Stimulated activated naive CD4-positive, alpha-beta T cell treated with Interleukin-2 at 50 U/mL for 16 hours (primary cell): ENCODE results near the gene FAM83B.
"Not testable (repeated sequence)": the region's sequence is repeated elsewhere in the genome, so short reads cannot be mapped to it uniquely, and the experiment has no call there.

ENCODE experiments used
- DNase-seq: peaks from one replicate; lab custom pipeline; 2025; lab: John Stamatoyannopoulos, UW

The FAM83B gene

DNA sequence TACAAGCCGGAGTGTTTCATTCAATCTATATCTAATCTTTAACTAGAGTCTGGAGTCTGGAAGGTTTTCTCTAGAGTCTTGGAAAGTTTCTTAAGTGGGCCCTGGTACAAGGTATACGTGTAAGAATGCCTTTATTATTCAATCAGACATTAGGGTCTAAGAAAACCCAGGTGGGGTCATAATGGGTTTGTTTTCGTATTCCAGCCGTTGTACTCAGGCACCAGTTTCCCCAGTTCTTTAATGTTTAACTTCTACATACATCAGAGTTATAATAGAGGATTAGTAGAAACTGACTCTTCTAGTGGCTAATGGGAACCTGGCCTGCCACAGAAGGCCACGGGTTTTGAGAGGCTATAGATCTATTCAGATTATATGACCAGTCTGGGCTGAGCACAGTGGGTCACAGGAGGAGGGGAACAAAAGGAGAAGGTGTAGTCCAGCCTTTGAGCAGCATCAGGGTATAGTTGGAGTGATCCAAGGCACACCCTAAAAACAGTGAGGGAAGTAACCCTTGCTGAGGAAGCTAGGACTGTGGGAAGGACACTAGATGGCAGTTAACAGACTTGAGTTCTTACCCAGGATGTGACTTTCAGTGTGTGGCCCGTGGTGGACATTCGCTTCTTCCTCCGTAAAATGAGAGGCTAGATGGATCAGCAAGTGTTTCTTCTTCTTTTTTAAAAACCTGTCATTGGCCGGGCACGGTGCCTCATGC is 15.5 kb downstream of the FAM83B start:
- DNase-seq = no peak

DNA sequence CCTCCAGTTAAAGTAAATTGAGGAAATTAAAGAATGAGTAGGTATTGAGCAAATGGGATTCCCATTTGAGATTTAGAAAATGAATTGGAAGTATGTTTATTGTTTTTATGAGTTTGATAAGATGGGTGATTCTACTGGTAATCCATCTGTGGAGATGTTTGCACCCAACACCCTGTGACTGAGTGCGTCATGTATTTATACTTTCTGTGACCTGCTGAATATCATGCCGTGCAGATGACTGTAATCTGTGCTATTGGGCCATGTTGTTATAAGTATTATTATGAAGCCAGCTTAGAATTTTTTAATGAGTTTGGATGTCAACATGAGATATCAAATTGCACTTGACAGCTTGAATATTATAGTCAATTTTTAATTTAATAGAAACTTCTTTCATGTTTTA is 17.7 kb downstream of the FAM83B start:
- DNase-seq = no peak

DNA sequence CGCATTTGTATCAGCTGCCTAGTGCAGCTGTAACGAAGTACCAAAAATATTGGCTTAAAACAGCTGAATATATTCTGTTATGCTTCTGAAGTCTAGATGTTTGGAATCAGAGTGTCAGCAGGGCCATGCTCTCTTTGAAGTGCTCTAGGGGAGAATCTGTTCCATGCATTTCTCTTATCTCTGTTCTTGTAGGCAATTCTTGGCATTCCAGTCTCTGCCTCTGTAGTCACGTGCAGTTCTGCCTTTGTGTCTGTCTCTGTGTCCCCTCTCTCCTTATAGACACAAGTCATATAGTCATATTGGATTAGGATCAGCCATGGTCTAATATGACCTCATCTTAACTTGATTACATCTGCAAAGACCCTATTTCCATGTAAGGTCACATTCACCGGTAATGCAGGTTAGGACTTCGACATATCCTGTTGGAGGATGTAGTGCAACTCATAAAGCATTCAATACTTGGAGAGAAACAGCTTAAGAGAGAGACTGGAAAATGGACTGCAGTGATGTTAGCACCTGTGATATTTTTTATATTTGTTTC is 18.6 kb downstream of the FAM83B start:
- DNase-seq = no peak

DNA sequence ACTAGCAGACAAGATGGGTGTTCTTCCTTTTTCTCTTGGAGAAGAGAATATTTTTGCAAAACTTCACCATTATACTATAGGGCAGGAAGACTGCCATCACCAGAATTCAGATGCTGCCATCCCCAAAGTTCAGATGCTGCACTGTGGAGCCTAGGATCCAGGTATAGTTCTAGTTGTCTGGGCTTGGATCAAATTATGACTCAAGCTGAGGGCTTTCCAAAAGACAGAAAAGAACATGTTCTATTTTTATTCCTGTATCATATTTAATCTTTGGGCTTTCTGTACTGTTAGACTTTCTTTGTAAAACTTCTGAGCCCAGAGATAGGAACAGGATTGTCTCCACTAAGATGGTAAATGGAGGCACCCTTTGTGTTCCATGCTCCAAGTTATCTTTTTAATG is 22.0 kb downstream of the FAM83B start:
- DNase-seq = no peak

DNA sequence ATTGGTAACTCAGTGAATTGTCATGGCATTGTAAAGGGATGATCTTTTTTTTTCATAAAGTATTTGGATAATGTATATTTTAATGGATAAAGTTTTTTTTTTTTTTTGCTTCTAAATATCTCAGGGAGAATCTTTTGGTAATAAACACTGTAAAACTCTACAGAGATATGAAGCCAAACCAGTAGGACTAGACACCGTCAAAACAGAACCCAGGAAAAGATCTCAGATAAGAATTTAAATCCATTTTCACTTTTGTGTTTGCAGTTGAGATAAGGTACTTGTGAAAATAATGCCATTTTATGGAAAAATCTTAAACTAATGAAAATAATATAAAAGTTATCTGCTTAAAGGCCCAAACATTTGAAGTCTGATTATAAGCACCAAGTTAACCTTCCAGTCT is 27.0 kb downstream of the FAM83B start:
- DNase-seq = no peak

DNA sequence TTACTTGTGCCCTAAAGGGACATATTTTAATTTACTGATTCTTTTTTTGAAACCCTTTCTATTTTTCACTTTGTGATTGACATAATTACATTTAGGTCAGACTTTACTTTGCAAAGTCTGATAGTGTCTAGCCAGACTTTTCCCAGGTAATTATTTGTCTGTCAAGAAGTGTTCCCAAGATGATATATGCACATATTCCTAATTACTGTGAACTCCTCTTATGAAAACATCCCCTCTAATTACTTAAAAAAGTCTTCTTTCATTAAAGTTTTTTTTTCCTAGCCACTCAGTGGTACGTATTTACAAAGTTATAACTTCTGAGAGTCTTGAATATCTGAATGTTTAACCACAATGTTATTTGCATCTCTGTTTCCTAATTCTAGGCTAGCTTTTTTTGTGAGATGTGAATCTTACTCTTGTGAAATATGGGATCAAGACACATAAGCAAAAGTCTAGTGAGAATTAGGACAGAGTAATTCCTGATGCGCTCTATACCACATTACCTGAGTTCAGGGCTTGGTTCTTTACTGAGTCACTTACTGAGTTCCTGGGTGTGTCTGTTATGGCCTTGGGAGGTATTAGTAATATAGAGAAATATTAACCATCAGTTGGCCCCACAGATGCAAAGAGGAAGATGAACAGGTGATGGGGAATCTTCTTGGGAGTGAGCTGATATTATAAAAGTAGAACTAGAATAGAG is 27.9 kb downstream of the FAM83B start:
- DNase-seq = no peak

DNA sequence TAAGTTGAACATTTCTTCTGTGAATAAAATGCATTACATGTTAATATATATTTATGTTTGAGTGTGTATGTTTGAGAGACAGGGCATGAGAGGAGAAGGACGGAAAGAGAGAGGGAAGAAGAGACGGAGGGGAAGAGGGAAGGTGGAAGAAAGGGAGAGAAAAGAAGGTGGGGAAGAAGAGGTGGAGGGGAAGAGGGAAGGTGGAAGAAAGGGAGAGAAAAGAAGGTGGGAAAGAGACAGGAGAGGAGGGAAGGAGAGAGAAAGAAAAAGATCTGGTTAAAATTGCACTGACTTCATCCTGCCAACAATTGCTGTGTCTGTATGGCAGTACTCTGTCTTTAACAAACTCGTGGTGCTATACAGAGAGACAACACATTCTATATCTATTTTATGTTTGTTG is 29.0 kb downstream of the FAM83B start:
- DNase-seq = no peak

DNA sequence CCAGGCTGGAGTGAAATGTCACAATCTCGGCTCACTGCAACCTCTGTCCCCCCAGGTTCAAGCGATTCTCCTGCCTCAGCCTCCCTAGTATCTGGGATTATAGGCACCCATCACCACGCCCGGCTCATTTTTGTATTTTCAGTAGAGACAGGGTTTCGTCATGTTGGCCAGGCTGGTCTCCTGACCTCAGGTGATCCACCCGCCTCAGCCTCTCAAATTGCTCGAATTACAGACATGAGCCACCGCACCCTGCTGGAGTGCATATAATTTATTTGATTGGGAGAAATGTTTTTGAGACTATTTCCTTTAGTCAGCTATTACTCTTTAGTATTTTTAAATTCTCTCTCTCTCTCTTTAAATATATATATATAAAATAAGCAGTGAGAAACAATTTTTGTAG is 29.8 kb downstream of the FAM83B start:
- no peak for DNase-seq

DNA sequence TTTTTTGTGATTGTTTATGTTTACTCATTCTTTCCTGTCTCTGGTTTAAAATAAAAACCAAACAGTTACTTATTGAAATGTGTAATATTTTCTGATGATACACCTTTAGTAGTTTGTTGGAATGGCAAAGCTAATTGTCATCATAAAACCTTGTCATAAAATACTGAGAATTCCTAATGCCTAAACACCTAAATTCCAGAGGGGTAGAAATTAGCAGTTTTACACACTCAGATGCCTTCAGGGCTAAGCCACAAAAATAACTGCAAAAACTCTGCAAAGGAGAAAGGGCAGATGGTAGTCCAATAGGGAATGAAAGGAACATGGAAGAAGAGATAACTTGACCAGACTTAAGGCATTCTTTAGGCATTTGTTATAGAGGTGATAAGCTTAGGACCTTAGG is 30.3 kb downstream of the FAM83B start:
- no peak for DNase-seq

DNA sequence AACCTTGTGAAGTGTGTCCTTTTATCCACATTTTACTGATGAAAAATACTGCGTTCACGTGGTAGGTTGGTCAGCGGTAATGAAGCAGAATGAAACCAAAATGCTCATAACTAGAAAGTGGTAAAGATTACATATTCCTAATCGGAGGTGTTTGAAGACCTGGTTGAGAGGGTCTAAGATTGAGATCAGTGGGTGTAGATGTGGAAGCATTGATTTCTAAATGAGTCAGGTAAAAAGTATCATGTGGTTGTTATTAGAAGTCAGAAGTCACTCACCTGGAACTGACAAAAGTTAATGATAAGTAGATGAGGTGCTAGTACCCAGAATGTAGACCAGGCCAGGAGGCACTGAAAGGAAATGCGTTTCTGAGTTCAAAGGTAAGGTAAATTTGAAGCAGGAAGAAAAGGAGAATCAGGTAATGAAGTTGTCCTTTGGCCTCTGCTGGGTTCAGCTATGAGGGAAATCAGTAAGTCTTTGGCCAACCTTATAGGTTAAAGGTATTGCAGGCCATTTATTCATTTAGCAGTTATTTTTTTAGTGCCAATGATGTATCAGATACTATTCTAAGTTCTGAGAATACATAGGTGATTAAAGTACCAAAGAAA is 31.2 kb downstream of the FAM83B start:
- DNase-seq = no peak

DNA sequence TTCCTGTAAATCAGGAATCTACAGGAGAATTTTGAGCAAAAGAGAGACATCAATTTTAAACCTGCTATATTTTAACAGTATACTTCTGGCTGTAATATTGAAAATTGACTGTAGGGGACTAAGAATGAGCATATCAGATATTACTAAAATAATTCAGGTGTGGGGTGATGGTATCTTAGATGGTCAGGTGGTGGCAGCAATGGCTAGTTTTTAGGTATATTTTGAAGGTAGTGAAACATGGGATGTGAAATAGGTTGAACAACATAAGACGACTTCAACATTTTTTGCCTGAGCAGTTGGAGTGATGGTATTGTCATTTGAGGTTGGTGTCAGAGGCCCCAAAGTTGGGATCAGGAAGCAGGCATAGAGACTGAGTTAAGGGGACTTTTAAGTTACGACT is 32.1 kb downstream of the FAM83B start:
- DNase-seq = no peak

DNA sequence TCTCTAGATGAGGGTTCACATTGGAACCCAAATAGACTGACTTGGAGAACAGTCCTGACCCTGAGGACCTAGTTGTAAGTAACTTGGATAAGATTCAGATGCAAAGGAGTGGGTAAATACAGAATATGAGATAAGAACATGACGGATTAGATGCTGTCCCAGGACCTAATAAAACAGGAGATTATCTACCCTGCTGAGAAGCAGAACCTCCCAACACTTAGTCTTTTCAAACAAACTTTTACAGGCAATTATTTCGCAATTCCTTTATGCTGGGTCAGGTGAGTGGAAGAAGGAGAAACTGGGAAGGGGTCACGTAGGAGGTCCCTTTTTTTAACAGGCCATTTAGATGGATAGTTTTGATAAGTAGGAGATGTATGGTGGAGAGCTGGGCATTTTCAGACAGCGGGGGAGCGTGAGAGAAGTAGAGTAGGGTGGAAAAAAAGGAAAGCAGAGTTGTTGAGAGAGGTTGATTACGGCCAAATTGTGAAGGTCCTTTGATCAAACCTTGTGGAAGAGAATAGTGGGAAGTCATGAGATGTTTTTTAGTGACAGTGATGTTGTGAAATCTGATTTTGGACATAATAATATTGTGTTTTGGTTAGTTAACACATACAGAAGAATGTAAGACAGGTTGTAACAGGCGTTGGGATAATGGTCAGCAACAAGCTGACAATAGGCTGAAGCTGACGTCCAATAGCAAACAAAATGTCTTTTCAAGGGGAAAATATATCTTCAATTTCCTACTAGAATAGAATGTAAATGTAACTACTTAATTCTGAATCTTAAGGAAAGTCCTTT is 32.8 kb downstream of the FAM83B start:
- DNase-seq = no peak

DNA sequence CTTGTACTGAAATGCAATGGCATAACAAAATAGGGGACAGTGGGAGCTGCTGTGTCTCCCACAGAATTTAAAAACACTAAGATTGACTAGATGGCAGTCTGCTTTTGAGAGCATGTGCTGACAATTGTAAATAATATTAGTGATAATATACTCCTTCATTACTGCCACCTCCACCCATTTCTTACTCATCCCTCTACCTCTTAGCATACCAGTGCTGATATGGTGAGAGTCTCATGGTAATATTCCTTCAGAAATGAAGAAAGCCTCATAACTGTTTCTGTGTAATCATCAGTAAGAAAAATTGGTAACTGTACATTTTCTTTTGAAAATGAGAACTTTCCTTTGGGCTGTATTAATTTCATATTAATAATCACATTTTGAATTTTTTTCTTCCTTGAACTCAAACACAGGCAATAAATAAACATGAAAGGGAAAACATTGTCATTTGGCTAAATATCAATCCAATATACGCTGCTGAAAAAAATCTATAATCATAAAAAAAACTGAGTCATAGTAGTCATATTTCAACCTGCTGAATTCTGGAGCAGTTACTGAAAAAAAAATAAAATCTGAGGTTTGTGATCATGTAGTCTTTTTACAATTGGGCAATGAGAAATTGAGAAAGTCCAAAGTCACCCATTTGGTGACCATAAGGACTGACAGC is 34.6 kb downstream of the FAM83B start:
- DNase-seq = no peak

DNA sequence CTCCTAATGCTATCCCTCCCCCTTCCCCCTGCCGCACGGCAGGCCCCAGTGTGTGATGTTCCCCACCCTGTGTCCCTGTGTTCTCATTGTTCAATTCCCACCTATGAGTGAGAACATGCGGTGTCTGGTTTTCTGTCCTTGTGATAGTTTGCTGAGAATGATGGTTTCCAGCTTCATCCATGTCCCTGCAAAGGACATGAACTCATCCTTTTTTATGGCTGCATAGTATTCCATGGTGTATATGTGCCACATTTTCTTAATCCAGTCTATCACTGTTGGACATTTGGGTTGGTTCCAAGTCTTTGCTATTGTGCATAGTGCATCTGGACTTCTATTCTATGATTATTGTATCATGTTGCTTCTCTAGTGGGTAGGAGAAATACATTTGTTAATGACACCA is 35.3 kb downstream of the FAM83B start:
- DNase-seq = not testable (repeated sequence)

DNA sequence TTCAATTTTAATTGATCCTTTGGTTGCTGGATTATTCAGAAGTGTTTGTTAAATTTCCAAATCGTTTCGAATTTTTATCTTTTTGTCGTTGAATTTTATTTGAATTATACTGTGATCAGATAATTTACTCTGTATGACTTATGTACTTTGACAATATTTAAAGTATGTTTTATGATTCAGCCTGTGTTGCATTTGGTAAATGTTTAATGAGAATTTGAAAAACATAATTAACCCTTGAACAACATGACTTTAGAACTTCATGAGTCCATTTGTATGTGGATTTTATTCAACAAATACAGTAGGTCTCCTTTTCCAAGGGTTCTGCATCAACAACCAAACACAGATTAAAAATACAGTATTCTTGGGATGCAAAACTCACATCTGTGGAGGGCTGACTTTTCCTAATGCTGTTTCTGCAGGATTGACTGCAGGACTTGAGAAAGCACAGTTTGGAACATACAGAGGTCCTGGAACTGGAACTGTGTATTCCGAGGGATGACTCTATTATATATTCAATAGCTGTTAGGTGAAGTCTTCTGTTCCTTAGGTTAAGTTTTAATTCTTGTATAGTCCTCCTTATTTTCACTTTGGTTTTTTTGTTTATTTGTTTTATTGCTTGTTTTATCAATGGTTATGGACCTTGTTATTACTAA is 40.5 kb downstream of the FAM83B start:
- no peak for DNase-seq

DNA sequence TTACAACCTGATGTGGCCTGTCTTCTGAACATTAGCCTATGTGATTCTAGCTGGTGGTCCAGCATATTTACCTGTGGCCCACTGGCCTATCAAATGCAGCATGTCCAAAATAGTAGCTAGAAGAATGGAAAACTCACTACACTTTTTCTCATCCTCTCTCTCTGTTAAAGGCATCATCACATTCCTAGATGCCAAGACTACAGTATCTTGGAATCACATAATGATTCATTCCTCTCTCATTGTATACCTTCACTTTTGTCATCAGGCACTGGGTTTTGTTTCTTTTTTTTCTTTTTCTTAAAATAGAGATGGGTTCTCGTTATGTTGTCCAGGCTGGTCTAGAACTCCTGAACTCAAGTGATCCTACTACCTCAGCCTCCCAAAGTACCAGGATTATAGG is 45.0 kb downstream of the FAM83B start:
- DNase-seq = no peak

DNA sequence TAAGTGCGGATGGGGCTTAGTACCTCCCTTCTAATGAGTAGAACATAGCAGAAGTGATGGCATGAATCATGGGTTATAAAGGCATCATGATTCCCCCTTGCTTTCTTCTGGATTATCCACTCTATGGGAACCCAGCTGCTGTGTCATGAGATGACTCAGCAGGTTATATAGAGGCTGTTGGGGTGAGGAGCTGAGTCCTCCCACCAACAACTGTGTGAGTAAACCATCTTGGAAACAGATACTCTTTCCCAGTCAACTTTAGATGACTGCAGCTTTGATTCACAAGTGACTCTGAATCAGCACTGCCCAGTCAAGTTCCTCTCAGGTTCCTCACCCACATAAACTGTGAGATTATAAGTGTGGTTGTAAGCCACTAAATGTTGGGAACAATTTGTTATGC is 46.3 kb downstream of the FAM83B start:
- DNase-seq = no peak

DNA sequence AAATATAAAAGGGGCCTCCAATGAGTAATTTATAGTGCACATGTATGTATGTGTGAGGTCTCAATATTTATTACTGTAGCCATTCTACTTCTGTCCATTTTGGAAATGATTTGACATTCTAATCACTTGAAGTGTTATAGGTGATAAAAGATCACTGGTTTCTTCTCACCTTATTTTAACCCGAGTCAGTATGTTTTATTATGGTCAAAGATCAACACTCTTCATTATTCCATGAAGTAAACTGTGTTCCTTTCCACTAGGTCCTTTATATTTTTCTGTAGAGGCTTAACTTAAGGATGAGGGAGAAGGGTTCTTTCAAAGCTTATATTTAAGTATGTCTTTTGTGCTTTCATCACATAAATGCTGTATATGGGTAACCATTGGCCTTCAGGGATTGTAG is 47.2 kb downstream of the FAM83B start:
- DNase-seq = no peak

DNA sequence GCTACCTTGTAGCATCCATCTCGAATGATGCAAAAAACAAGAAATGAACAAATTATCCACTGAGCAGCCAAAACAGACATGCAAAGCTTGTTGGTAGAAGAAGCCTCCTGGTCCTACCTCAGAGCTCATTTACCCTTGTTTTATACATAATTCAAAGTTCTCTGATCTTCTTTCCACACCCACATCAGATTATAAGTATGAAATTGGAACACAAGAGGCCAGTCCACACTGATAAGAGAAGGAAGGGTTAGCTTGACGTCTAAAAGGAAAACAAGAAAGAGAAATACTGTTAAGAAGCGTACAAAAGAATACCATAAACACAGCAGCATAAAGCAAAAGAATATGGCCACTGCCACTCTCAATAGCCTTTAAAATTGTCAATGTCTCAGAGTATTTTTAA is 49.7 kb downstream of the FAM83B start:
- DNase-seq = no peak

DNA sequence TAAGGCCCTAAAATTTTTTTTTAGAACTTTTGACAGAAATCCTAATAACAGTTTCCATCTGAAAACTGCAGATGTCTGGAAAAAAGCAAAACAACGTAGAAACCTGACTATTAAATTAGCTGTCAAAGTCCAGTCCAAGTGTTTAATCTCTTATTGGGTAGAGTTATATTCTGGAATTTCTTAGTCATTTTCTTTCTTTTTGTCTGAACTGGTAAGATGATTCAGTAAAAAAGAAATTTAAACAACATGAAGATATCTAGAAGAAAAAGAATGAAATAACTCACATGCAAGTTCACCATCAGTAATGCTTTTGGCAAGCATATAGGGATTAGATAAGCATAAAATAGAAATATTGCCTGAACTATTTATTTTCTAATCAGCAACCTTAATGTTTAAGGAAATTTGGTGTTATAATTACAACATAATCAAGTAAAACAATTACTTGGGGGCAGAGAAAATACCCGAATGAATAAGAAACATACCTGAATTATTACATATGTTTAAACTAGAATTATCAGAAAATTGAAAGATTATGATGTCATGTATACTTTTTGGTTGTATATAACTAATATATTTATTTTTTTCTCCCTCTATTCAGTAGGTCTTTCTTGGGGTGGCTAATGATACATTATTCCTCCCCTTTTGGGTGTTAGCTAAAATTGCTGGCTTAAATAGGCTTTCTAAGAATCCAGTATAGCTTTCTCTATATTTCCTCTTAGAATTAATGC is 51.1 kb downstream of the FAM83B start:
- DNase-seq = no peak

DNA sequence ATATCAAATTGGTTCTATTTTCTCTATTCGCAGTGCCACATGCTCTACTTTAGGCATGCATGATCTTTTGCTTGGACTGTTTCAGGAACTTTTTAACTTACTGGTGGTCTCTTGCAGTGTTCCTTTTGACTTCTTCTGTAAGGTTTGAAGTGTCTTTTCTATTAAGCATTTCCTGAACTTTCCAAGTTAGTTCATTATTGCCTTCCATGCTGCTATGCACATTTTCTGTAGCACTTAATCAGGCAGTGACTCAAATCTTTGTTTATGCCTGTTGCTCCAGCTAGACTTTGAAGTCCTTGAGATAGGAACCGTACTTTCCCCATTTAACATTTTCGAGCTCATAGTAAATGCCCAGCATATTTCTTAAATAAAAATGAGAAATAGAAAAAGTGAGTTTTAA is 52.2 kb downstream of the FAM83B start:
- DNase-seq = no peak
